PC-3 (cell line): ENCODE data around the gene CTCFL.

ENCODE experiments used
- EZH2 ChIP-seq: fragments of 300-600 bp; sonication (generic); IDR thresholded peaks from one replicate; pipeline ENCODE4 v1.6.1; 2017; ENCODE audit warnings: antibody characterized with exemption, mild to moderate bottlenecking, low read length; ENCODE audit not compliant: unreplicated experiment
- EZH2phosphoT487 ChIP-seq: fragments of 300-600 bp; sonication (generic); IDR thresholded peaks from 2 replicates; pipeline ENCODE4 v1.6.1; 2018; ENCODE audit warnings: mild to moderate bottlenecking, antibody characterized with exemption, low read length, borderline replicate concordance
- TF ChIP-seq, protein P1 (sequence below): fragments of 300-600 bp; sonication (generic); conservative IDR thresholded peaks from 2 replicates; pipeline ENCODE4 v1.5.1; 2017; ENCODE audit warnings: antibody characterized with exemption, low read depth, mild to moderate bottlenecking, low read length

DNA sequence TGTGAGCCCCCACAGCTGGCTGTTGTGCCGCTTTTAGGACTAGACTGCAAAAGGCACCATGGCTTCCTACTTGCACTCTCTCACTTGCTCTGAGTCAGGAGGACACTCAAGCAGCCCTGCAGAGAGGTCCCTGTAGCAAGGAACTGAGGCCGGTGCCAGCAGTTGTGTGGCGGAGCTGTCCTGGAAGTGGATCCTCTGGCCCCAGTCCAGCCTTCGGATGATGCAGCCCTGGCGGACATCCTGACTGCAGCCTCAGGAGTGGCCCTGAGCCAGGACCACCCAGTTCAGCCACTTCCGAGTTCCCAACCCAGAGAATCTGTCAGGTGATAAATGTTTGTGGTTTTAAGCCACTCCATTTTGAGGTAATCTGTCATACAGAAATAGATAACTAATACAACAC is 17.5 kb downstream of the CTCFL start:
- TF ChIP-seq, protein P1, sequence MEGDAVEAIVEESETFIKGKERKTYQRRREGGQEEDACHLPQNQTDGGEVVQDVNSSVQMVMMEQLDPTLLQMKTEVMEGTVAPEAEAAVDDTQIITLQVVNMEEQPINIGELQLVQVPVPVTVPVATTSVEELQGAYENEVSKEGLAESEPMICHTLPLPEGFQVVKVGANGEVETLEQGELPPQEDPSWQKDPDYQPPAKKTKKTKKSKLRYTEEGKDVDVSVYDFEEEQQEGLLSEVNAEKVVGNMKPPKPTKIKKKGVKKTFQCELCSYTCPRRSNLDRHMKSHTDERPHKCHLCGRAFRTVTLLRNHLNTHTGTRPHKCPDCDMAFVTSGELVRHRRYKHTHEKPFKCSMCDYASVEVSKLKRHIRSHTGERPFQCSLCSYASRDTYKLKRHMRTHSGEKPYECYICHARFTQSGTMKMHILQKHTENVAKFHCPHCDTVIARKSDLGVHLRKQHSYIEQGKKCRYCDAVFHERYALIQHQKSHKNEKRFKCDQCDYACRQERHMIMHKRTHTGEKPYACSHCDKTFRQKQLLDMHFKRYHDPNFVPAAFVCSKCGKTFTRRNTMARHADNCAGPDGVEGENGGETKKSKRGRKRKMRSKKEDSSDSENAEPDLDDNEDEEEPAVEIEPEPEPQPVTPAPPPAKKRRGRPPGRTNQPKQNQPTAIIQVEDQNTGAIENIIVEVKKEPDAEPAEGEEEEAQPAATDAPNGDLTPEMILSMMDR, result no peak
- no peak for TF ChIP-seq EZH2phosphoT487
- TF ChIP-seq EZH2, result no peak
